ENCODE data around the gene FAM193B.
"Not testable (repeated sequence)": the region's sequence is repeated elsewhere in the genome, so short reads cannot be mapped to it uniquely, and the experiment has no call there.

FAM193B gene

DNA sequence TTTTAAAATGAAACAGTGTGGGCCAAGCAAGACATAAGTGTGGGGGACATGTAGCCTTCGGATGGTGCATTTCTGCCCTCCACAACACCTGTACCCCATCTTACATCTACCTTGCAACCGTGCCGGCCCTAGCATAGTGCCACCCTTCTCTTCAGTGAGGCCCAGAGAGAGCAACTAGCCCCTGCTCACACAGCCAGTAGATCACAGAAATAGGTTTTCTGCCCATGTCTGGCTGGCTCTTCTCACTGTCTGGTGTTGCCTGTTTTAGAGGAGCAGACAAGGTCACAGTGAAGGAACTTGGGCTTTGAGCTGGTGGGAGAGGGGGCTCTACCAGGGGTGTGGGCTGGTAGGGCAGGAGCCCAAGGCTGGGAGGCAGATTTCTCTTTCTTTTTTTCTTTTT is 68.1 kb downstream of the FAM193B start:
- no peak for DNase-seq (ENCODE audit: low read depth)

DNA sequence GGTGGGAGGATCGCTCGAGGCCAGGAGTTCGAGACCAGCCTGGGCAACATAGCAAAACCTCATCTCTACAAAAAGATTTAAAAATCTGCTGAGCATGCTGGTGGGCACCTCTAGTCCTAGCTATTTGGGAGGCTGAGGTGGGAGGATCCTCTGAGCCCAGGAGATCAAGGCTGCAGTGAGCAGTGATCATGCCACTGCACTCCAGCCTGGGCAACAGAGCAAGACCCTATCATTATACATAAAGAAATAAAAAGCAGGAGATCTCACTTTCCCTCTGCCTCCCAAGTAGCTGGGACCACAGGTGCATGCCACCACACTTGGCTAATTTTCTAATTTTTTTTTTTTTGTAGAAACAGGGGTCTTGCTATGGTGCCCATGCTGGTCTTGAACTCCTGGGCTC is 68.6 kb downstream of the FAM193B start:
- not testable (repeated sequence) for DNase-seq (ENCODE audit: low read depth)

- DNase-seq (ENCODE audit: low read depth): no peak
These were observed 69.3 kb downstream of the FAM193B start for GRCh38 chr5:177484902-177485549.

- DNase-seq (ENCODE audit: low read depth): no peak
These were observed 70.1 kb downstream of the FAM193B start for GRCh38 chr5:177483994-177484901.

DNA sequence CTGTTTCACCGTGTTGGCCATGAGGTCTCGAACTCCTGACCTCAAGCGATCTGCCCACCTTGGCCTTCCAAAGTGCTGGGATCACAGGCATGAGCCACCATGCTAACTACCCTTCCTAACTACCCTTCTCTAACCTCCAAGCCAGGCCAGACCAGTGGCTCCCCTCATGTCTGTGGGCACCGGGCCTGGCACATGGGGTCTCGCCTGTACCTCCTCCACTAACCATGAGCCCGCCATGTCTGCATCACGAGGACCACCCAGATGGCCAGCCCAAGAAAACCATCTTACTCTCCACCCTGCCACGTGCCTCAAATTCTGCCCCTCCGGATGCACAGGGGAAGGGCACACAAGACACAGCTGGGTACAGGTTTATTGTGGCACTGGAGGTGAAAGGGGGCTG is 71.3 kb downstream of the FAM193B start:
- no peak for DNase-seq (ENCODE audit: low read depth)

DNA sequence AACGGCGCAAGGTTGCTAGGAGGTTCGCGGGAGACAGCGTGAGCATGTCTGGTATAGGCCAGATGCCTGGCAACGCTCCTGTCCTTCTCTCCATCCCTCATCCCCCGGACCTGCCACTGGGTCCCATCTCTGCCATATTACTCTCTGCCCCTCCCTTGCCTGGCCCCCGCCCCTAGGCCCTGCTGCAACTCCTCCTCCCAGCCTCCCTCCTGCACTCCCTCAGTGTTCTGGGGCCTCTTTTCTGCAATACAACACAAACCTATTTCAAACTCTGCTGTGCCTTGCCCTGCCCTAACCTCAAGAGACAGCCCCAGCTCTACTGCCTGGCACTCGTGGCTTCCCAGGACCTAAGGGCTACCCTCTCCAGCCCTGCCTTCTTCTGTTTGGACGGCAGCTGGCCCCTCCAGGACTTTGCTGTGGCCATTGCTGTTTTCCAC is 72.0 kb downstream of the FAM193B start:
- DNase-seq (ENCODE audit: low read depth): no peak

DNA sequence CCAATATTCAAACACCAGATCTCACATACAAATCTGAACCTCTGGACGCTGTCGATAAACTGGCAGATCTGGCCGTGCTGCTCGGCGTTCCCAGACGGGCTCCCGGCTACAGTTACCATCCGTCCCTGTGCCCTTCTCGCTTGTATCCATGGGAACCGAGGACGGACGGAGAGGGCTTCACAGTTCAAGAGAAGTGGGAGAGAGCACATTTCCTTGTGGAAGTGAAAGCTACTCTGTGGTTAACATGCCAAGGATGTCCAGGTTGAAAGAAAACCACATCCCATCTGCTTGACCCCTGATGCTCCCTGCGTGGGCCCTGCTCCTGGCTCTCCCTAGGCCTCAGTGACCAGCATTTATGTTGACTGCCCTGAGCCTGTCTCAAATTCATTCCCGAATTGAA is 74.6 kb downstream of the FAM193B start:
- DNase-seq (ENCODE audit: low read depth): no peak

DNA sequence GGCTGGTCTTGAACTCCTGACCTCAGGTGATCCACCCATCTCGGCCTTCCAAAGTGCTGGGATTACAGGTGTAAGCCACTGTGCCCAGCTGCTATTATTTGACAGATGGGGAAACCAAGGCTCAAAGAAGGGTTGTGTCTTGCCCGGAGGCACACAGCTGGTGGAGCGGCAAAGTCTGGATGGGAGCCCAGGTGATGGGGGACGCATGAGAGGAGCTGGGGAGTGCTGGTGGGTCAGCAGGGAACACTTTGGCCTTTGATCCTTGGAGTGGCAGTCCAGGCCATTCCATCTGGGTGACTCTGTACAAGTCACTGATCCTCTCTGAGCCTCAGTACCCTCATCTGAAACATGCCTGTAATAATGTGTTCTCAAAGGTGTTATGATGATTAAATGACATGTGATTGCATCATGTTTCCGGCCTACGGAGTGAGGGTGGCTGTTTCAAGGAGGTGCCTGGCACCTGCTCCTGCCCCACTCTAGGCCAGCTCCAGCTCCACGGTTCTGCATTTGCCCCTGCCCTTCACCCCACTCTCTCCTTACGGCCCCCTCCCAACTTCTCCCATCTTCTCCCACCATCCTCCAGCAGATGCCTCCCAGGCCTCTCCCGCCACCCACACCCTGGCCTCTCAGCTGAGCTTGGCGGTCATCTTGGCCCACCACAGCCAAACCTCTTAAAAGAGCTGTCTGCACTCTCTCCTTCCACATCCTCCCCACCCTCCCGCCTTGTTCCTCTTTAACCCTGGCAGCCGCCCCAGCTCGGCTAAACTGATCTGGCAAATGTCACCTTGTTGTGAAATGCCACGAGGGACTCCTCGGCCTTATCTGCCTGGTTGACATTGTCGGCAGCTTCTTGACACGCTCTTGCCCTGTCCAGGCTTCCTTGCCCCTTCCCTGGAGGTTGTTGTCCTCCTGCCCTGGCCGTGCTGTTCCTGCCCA is 75.4 kb downstream of the FAM193B start:
- no peak for DNase-seq (ENCODE audit: low read depth)

- DNase-seq (ENCODE audit: low read depth): no peak
These were observed 76.5 kb downstream of the FAM193B start for GRCh38 chr5:177477701-177478477.

GRCh38 chr5:177476531-177477233 is 77.7 kb downstream of the FAM193B start:
- no peak for DNase-seq (ENCODE audit: low read depth)

DNA sequence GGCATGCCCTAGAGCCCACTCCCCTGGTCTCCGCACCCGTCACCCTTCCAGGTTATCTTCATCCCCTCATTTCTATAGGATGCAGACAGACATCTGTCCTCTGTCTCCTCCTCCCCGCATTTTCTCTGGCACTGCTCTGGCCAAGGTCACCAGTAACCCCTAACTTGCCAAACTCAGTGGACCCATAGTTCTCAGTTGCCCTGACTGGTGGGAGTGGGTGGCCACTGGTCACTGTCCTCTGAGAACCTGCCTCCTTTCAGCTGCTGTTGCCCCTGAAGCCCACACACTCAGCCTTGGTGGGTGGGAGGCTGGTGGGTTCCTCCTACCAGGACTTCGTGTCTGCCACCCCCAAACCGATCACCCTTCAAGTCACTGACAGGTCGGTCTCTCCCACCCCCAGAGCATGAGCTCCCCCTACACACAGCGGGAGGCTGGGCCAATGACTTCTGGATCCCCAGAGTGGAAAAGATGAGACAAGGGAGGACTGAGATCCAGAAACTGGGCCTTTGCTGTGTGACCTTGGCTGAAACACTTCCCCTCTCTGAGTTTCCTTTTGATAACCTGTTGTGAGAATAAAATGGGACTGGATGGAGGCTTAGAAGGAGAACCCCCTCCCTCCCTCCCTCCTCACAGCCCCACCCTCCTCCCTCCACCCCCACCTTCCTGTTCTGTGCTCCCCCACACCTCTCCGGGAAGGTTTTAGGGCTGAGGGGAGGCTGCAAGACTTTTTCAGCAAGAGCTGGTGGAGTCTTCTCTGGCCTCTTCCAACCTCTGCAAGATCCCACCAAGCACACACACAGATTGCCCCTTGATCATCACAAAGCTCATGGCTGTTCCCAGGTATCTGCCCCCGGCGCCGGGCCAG is 78.6 kb downstream of the FAM193B start:
- no peak for DNase-seq (ENCODE audit: low read depth)

GRCh38 chr5:177474846-177475562 is 79.4 kb downstream of the FAM193B start:
- no peak for DNase-seq (ENCODE audit: low read depth)

DNA sequence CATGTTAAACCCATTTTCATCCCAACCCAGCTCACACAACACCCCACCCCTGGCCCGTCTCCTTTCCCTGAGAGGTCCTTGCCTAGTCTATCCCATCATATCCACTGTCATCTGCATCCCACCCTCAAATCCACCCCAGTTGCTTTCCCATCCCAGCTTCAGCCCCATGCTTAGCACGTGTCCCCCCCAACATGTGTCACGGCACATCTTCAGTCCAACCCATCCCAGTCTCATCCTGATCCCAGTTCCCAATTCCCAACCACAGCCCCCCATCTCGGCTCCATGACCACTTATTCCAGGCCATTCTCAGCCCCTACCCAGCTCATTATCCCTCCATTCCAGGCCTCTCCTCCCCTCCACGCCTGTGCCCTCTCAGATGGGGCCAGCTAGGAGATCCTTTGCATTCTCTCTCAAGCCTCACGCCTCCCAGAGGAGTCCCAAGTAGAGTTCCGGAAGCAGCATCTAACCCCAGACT is 80.3 kb downstream of the FAM193B start:
- DNase-seq (ENCODE audit: low read depth): no peak

DNA sequence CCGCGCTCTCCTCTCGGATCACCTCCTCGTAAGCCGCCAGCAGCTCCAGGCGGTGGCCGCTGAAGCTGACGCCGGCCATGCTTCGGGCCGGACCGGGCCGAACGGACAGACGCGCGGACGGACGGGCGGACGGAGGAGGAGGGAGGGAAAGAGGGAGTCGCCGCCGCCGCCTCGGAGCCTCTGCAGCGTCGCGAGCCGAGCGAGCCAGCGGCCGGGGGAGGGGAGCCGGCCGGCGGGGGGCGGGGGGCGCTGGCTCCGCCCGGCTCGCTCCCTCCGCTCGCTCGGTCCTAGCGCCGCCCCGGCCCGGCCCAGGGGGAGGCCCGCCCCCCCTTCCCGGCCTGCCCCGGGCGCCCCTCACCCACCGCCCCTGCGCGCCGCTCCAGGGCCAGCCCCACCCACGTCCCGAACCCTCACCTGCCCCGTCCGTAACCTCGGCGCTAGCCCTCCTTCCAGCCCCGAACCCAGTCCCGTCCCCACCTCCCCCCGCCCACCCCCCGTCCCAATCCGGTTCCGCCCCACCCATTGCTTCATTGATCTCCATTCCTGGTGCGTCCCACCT is 80.8 kb downstream of the FAM193B start, which contains the start of gene DBN1:
Gene DBN1, minus strand, starts transcription at position 192 of the 559 bp plus-strand sequence. Its CDS starts 113 bp downstream, at position 79.
- DNase-seq (ENCODE audit: low read depth): no peak

GRCh38 chr5:177472460-177473442 is 81.6 kb downstream of the FAM193B start:
- DNase-seq (ENCODE audit: low read depth): no peak

- no peak for DNase-seq (ENCODE audit: low read depth)
These were observed 82.6 kb downstream of the FAM193B start for GRCh38 chr5:177471610-177472356.

Data from T follicular helper cell (primary cell).